HCT116 (cell line): ENCODE results near the gene C11orf91. TPM values are rescaled to one million over a fixed set of nuclear protein-coding genes. Genes with fewer than 3 reads are reported as not detected.

Source experiments
- ATAC-seq: fragments of 200-7000 bp; cut with Tn5 transposase; 2 replicates; pipeline ENCODE4 v1.9.1; 2020; ENCODE audit warnings: mild to moderate bottlenecking, moderate library complexity
- BruUV-seq: library from RNA; stranded (reverse); fragments of 400-500 nt; replicated peaks from 2 replicates; lab custom pipeline; 2021; lab: Mats Ljungman, UMichigan
- CTCF ChIA-PET: fragments of 300-600 bp; sonication (Branson Sonifier 250); formaldehyde crosslinking; loops from one replicate; lab custom pipeline; 2021; ENCODE audit warnings: antibody characterized with exemption; lab: Charles Lee
- POLR2A ChIA-PET: fragments of 300-600, 350-600 bp; sonication (Branson Sonifier 250); formaldehyde crosslinking; loops from one replicate; lab custom pipeline; 2021; ENCODE audit warnings: antibody characterized with exemption; lab: Charles Lee
- RAD21 ChIA-PET, 2 experiments: fragments of 300-600 bp; sonication (Branson Sonifier 250); formaldehyde crosslinking; loops; one replicate each; lab custom pipeline; 2023; ENCODE audit warnings: low total read pairs in 2 of 2; ENCODE audit not compliant: uncharacterized antibody in 2 of 2, unreplicated experiment in 2 of 2, low non-redundant PET in 1 of 2; lab: Charles Lee
- DNase-seq: peaks from one replicate; pipeline ENCODE4 v3.0.0-alpha.2; 2010; ENCODE audit warnings: low read depth, low spot score
- H2AFZ ChIP-seq: fragments of 200-600 bp; shearing (Covaris generic), sonication (generic); 2 replicates; pipeline ENCODE4 v1.6.1; 2017; ENCODE audit warnings: low read depth, mixed run types, mixed read lengths, antibody characterized with exemption, low read length; ENCODE audit not compliant: poor library complexity, severe bottlenecking
- H3K27ac ChIP-seq: 2 replicates; pipeline ENCODE4 v1.5.1; 2012; ENCODE audit warnings: low read depth, low read length
- H3K27me3 ChIP-seq: fragments of 200-600 bp; sonication (generic); 2 replicates; pipeline ENCODE4 v1.6.1; 2016; ENCODE audit warnings: mixed run types, low read length, mixed read lengths; ENCODE audit not compliant: insufficient read depth
- H3K36me3 ChIP-seq, 2 experiments: fragments of 200-500 bp in 1 of 2; fragments of 200-600 bp in 1 of 2; sonication (Bioruptor generic) in 1 of 2; sonication (generic) in 1 of 2; 2 replicates each; pipeline versions ENCODE4 v1.5.1 to v1.6.1; 2014 to 2016; ENCODE audit warnings: low read length in 2 of 2, inconsistent platforms in 1 of 2, mixed read lengths in 1 of 2, mixed run types in 1 of 2; ENCODE audit not compliant: insufficient read depth in 2 of 2, control insufficient read depth in 1 of 2
- H3K4me1 ChIP-seq, 2 experiments: fragments of 200-600 bp in 1 of 2; sonication (generic) in 1 of 2; 2 replicates each; pipeline versions ENCODE4 v1.5.1 to v1.6.1; 2012 to 2017; ENCODE audit warnings: low read length in 2 of 2, inconsistent platforms in 1 of 2, mild to moderate bottlenecking in 1 of 2, mixed read lengths in 1 of 2, mixed run types in 1 of 2, moderate library complexity in 1 of 2; ENCODE audit not compliant: insufficient read depth in 2 of 2, control insufficient read depth in 1 of 2
- H3K4me2 ChIP-seq: fragments of 200-600 bp; sonication (generic); 2 replicates; pipeline ENCODE4 v1.6.1; 2017; ENCODE audit warnings: mixed run types, low read length, mixed read lengths
- H3K4me3 ChIP-seq, 2 experiments: fragments of 200-600 bp in 1 of 2; sonication (generic) in 1 of 2; replicated peaks in 1 of 2; 2 replicates each; pipeline ENCODE4 v1.5.1; 2011 to 2016; ENCODE audit warnings: low read length in 2 of 2, control low read depth in 1 of 2, low read depth in 1 of 2, mild to moderate bottlenecking in 1 of 2, mixed read lengths in 1 of 2, mixed run types in 1 of 2
- H3K79me2 ChIP-seq: fragments of 200-600 bp; sonication (generic); 2 replicates; pipeline ENCODE4 v1.6.1; 2017; ENCODE audit warnings: mild to moderate bottlenecking, mixed run types, low read length, moderate library complexity, mixed read lengths; ENCODE audit not compliant: insufficient read depth
- H3K9ac ChIP-seq: fragments of 200-600 bp; sonication (generic); 2 replicates; pipeline ENCODE4 v1.6.1; 2016; ENCODE audit warnings: low read length, mixed read lengths
- H3K9me2 ChIP-seq: fragments of 200-600 bp; sonication (generic), shearing (Covaris generic); 2 replicates; pipeline ENCODE4 v1.6.1; 2017; ENCODE audit warnings: mixed run types, mild to moderate bottlenecking, moderate library complexity; ENCODE audit not compliant: insufficient read depth
- H3K9me3 ChIP-seq, 2 experiments: fragments of 200-500 bp in 1 of 2; fragments of 200-600 bp in 1 of 2; sonication (Bioruptor generic) in 1 of 2; sonication (generic) in 1 of 2; 2 replicates each; pipeline ENCODE4 v1.6.1; 2014 to 2017; ENCODE audit warnings: low read length in 2 of 2, mixed read lengths in 2 of 2, inconsistent platforms in 1 of 2, low read depth in 1 of 2, mild to moderate bottlenecking in 1 of 2, mixed run types in 1 of 2, moderate library complexity in 1 of 2; ENCODE audit not compliant: control insufficient read depth in 1 of 2, insufficient read depth in 1 of 2
- H4K20me1 ChIP-seq: fragments of 200-600 bp; sonication (generic), shearing (Covaris generic); 2 replicates; pipeline ENCODE4 v1.6.1; 2017; ENCODE audit warnings: mixed run types, mild to moderate bottlenecking, moderate library complexity; ENCODE audit not compliant: insufficient read depth
- ATF3 ChIP-seq: IDR thresholded peaks from 2 replicates; pipeline ENCODE4 v1.6.1; 2012
- CTCF ChIP-seq, 3 experiments: fragments of 200-600 bp in 1 of 3; sonication (generic) in 1 of 3; IDR thresholded peaks in 2 of 3; conservative IDR thresholded peaks in 1 of 3; 2 replicates each; pipeline ENCODE4 v1.5.1; 2012 to 2017; ENCODE audit warnings: low read depth in 2 of 3, low read length in 2 of 3, antibody characterized with exemption in 1 of 3, borderline replicate concordance in 1 of 3, control low read depth in 1 of 3, mild to moderate bottlenecking in 1 of 3, mixed read lengths in 1 of 3, mixed run types in 1 of 3, moderate library complexity in 1 of 3; ENCODE audit not compliant: insufficient read depth in 1 of 3
- ELF1 ChIP-seq: IDR thresholded peaks from 2 replicates; pipeline ENCODE4 v1.6.1; 2012; ENCODE audit warnings: low read depth, borderline replicate concordance
- EZH2 ChIP-seq: fragments of 200-600 bp; sonication (generic); IDR thresholded peaks from 2 replicates; pipeline ENCODE4 v1.6.1; 2017; ENCODE audit warnings: antibody characterized with exemption, mixed run types
- EZH2phosphoT487 ChIP-seq: fragments of 200-600 bp; IDR thresholded peaks from 2 replicates; pipeline ENCODE4 v1.6.1; 2018; ENCODE audit warnings: antibody characterized with exemption, borderline replicate concordance
- FOSL1 ChIP-seq: IDR thresholded peaks from 2 replicates; pipeline ENCODE4 v1.6.1; 2012; ENCODE audit warnings: low read depth
- JUND ChIP-seq: IDR thresholded peaks from 2 replicates; pipeline ENCODE4 v1.6.1; 2012
- RAD21 ChIP-seq: IDR thresholded peaks from 2 replicates; pipeline ENCODE4 v1.6.1; 2012; ENCODE audit warnings: low read depth, mild to moderate bottlenecking
- SIN3A ChIP-seq: IDR thresholded peaks from 2 replicates; pipeline ENCODE4 v1.6.1; 2012; ENCODE audit warnings: low read depth
- SP1 ChIP-seq: IDR thresholded peaks from 2 replicates; pipeline ENCODE4 v1.6.1; 2012; ENCODE audit warnings: low read depth
- SRF ChIP-seq: IDR thresholded peaks from 2 replicates; pipeline ENCODE4 v1.6.1; 2012; ENCODE audit warnings: low read depth
- TCF7L2 ChIP-seq: IDR thresholded peaks from 2 replicates; pipeline ENCODE4 v1.7.0; 2011; ENCODE audit warnings: borderline replicate concordance, inconsistent platforms; ENCODE audit not compliant: insufficient read depth, insufficient read length; ENCODE audit errors: extremely low read depth
- YY1 ChIP-seq: IDR thresholded peaks from 2 replicates; pipeline ENCODE4 v1.6.1; 2011; ENCODE audit warnings: low read length, low read depth, moderate library complexity, mild to moderate bottlenecking; ENCODE audit not compliant: insufficient replicate concordance; ENCODE audit errors: extremely low read depth
- ZFX ChIP-seq: fragments of 450-650 bp; IDR thresholded peaks from 2 replicates; pipeline ENCODE4 v1.6.1; 2017
- ZNF274 ChIP-seq: fragments of 200-500 bp; sonication (Bioruptor generic); IDR thresholded peaks from 2 replicates; pipeline ENCODE4 v1.6.1; 2014; ENCODE audit warnings: mild to moderate bottlenecking, low read depth, low read length, inconsistent platforms
- intact Hi-C: fragments of 100-400 bp; cut with micrococcal nuclease; formaldehyde crosslinking; loops from 2 replicates; pipeline ENCODE4 v1.10.0; 2022
- total RNA-seq: library from RNA; stranded (reverse); gene quantifications from one replicate; pipeline ENCODE4 v1.2.1, GENCODE V29; 2021; ENCODE audit not compliant: unreplicated experiment

Gene C11orf91
- total RNA-seq, 1 experiment from 2014 or later, result 0.54 TPM

GRCh38 chr11:33692013-33692504 is 8.6 kb downstream of the C11orf91 start (continued):
- TF ChIP-seq CTCF (IDR thresholded peaks at IDR 0.05 in 2 of 3, conservative IDR thresholded peaks at IDR 0.05 in 1 of 3; ENCODE audit: borderline replicate concordance in 1 of 3, insufficient read depth in 1 of 3, low read depth in 2 of 3, low read length in 2 of 3) (0 out of 6 replicates have a peak, but pooled peaks of 1 of the 3 experiments have one; percentile 2), RAD21 (no peak; the same call in 1 of the 2 replicates), ZNF274 (no peak)

GRCh38 chr11:33691066-33691864 is 9.4 kb downstream of the C11orf91 start:
- no peak for TF ChIP-seq SIN3A
- peak; percentile 10; the same call in 1 of the 2 replicates for TF ChIP-seq RAD21
- TF ChIP-seq SRF, result no peak
- TF ChIP-seq FOSL1, result no peak; the same call in 1 of the 2 replicates
- no peak for TF ChIP-seq EZH2phosphoT487
- peak; percentile 59 for TF ChIP-seq SP1
- TF ChIP-seq ZNF274, result no peak
- TF ChIP-seq CTCF (IDR thresholded peaks at IDR 0.05 in 2 of 3, conservative IDR thresholded peaks at IDR 0.05 in 1 of 3; ENCODE audit: borderline replicate concordance in 1 of 3, insufficient read depth in 1 of 3, low read depth in 2 of 3, low read length in 2 of 3), result no peak
- TF ChIP-seq ZFX, result peak; percentile 6
- TF ChIP-seq ATF3, result no peak
- TF ChIP-seq EZH2, result no peak
- TF ChIP-seq JUND, result peak; percentile 63
- TF ChIP-seq YY1, result no peak
- peak; percentile 64 for TF ChIP-seq TCF7L2
- no peak for TF ChIP-seq ELF1
- peak overlapping the region; percentile 76 for H3K4me2 ChIP-seq
- no peaks in the 10 kb centered on the region for H3K9me2 ChIP-seq
- H3K79me2 ChIP-seq, result no peaks in the 10 kb centered on the region
- DNase-seq, result peak; percentile 59
- ChIA-PET RAD21 (interaction anchor here in 1 of 2 experiments (2.0 kb wide), 1 partner anchor 51 kb away, joined by 11 read pairs; no protein-coding TSS in a partner anchor), POLR2A (interaction anchor here (0.8 to 4.3 kb wide), 6 partner anchors 11 to 319 kb away, joined by 3 to 38 read pairs (median 6); partner anchors contain the start of genes C11orf91 and CD59), CTCF (interaction anchor here (1.0 to 8.4 kb wide), 5 partner anchors 25 to 526 kb away, joined by 3 to 57 read pairs (median 4); partner anchors contain the start of gene CD59)
- peak; percentile 22 for ATAC-seq
- H4K20me1 ChIP-seq, result no peaks in the 10 kb centered on the region
- no peaks in the 10 kb centered on the region for H3K27me3 ChIP-seq
- peaks cover 42 to 80% of the 10 kb centered on the region in 2 experiments for H3K4me1 ChIP-seq
- no peaks in the 10 kb centered on the region for H3K36me3 ChIP-seq
- intact Hi-C loops, result loop anchor here (5.0 to 10.0 kb wide), 2 partner anchors 59 to 806 kb away; no protein-coding TSS in a partner anchor
- H2AFZ ChIP-seq, result peak overlapping the region; percentile 52
- peak overlapping the region; percentile 72 for H3K27ac ChIP-seq
- TSS peak; percentile 88 for BruUV-seq
- H3K9me3 ChIP-seq, result no peaks in the 10 kb centered on the region
- H3K4me3 ChIP-seq, result peak overlapping the region in 1 of 2 experiments; percentile 29; a peak in 2 of 4 replicates
- peak overlapping the region; percentile 57 for H3K9ac ChIP-seq
